Mononuclear cell (primary cell): ENCODE measurements around the gene ARID3C. TPM values are rescaled to one million over a fixed set of nuclear protein-coding genes. Genes with fewer than 3 reads are reported as not detected.

Experiments used
- H3K27me3 ChIP-seq: 2 replicates; pipeline ENCODE4 v1.6.0; 2011; ENCODE audit warnings: low read length, control low read depth; ENCODE audit not compliant: insufficient read depth
- H3K4me1 ChIP-seq: 2 replicates; pipeline ENCODE4 v1.5.1; 2011; ENCODE audit warnings: mild to moderate bottlenecking, low read length, control low read depth; ENCODE audit not compliant: insufficient read depth
- H3K4me3 ChIP-seq: 2 replicates; pipeline ENCODE4 v1.5.1; 2011; ENCODE audit warnings: mild to moderate bottlenecking, low read length, moderate library complexity
- H3K9me3 ChIP-seq: 2 replicates; pipeline ENCODE4 v1.5.1; 2011; ENCODE audit warnings: low read depth, mild to moderate bottlenecking, control low read depth, low read length
- total RNA-seq: library from RNA; depleted of rRNA; stranded (reverse); fragments of >200 nt; gene quantifications from one replicate; pipeline ENCODE4 v1.2.3, GENCODE V29; 2012

Gene ARID3C
- total RNA-seq, 1 donor, result not detected

GRCh38 chr9:34658461-34658860 is 29.6 kb upstream of the ARID3C start:
- peaks cover 17% of the 10 kb centered on the region for H3K4me1 ChIP-seq
- H3K9me3 ChIP-seq, result no peaks in the 10 kb centered on the region
- H3K27me3 ChIP-seq, result no peaks in the 10 kb centered on the region
- H3K4me3 ChIP-seq, result no peak overlapping the region

GRCh38 chr9:34656992-34657391 is 28.1 kb upstream of the ARID3C start:
- Histone ChIP-seq H3K4me1 (peaks cover 9% of the 10 kb centered on the region), H3K9me3 (no peaks in the 10 kb centered on the region), H3K27me3 (no peaks in the 10 kb centered on the region), H3K4me3 (no peak overlapping the region)

- H3K4me1 ChIP-seq, result peaks cover 10% of the 10 kb centered on the region
- no peaks in the 10 kb centered on the region for H3K27me3 ChIP-seq
- H3K9me3 ChIP-seq, result no peaks in the 10 kb centered on the region
- H3K4me3 ChIP-seq, result no peak overlapping the region
These were observed 26.5 kb upstream of the ARID3C start for GRCh38 chr9:34655394-34655793.

DNA sequence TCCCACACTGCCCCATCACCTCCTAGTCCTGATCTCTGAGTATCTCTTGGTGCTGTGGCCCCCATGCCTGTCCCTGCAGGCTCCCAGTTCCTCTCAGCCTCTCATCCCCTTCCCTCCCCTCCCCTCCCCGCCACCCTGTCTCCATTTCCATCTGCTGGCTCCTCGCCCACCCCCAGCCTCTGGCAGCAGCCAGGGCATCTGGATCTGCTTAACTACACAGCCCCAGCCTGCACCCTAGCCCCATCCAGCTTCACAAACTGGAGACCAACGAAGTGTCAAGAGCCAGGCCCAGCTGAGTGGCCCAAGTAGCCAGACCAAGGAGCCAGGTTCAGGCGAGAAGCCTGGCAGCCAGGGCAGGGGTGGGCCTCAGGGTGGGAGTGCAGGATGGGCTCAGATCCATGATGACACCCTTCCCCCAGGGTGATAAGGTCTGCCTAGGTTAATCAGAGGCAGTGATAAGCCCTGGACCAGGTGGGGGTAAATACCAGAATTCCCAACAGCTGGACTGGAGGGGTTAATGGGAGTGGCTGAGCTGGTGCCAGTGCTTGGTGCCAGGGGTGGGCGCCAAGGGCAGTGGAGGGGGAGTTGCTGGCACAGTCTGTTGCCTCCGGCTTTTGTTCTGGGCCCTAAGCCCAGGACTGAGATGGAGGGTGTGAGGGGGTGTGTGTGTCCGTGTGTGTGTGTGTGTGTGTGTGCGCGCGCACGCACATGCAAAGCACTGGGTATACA is 25.6 kb upstream of the ARID3C start:
- Histone ChIP-seq H3K4me3 (no peak overlapping the region), H3K27me3 (no peaks in the 10 kb centered on the region), H3K9me3 (no peaks in the 10 kb centered on the region)

GRCh38 chr9:34653151-34654072 is 24.5 kb upstream of the ARID3C start:
- Histone ChIP-seq H3K4me3 (no peak overlapping the region), H3K4me1 (peaks cover 16% of the 10 kb centered on the region), H3K27me3 (no peaks in the 10 kb centered on the region), H3K9me3 (no peaks in the 10 kb centered on the region)

More for the DNA sequence above, 25.6 kb upstream of the ARID3C start:
- H3K4me1 ChIP-seq, result peaks cover 10% of the 10 kb centered on the region

GRCh38 chr9:34652602-34653000 is 23.7 kb upstream of the ARID3C start:
- no peaks in the 10 kb centered on the region for H3K9me3 ChIP-seq

DNA sequence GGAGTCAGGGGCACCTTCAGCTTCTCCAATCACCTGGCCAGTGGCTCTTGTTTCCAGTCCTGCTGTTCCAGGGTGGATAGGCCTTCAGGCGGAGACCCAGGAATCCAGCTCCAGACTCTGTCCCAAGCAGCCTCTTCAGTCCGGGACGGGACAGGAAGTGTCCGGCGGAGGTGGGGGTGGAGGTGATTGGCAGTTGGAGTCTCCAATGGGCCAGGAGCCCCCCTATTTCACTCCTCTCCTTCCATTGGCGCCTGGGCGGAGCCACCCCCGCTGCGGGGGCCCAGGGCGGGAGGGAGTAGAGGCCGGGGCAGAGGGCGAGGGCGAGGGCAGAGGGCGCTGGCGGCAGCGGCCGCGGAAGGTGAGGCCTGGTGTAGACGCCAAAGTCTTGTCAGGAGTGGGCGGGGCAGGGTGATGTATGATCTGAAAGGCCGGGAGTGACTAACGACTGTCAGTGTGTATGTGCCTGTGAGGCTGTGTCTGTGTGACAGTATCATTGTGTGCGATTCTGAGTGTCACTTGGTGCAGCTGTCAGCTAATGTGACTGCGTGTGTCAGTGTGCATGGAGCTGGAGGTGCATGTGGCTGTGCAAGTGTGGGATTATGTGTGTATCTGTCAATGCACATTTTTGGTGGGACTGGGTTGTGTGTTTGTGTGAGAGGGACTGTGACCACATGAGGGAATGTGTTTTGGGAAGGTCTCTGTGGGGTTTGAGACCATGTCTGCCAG is 23.2 kb upstream of the ARID3C start, which contains the start of gene IL11RA:
Gene IL11RA (plus strand): TSS at position 310 of the 726 bp plus-strand sequence. CDS start 3,033 bp downstream, outside the sequence.
- H3K27me3 ChIP-seq, result no peaks in the 10 kb centered on the region
- H3K4me3 ChIP-seq, result no peak within 1 kb of the TSS
- peaks cover 30% of the 10 kb centered on the region for H3K4me1 ChIP-seq
- no peaks in the 10 kb centered on the region for H3K9me3 ChIP-seq

More at GRCh38 chr9:34652602-34653000, 23.7 kb upstream of the ARID3C start:
- H3K27me3 ChIP-seq, result no peaks in the 10 kb centered on the region
- H3K4me3 ChIP-seq, result no peak overlapping the region
- peaks cover 24% of the 10 kb centered on the region for H3K4me1 ChIP-seq

- Histone ChIP-seq H3K9me3 (no peaks in the 10 kb centered on the region), H3K4me3 (no peak overlapping the region), H3K4me1 (peaks cover 31% of the 10 kb centered on the region), H3K27me3 (no peaks in the 10 kb centered on the region)
These were observed 22.5 kb upstream of the ARID3C start for GRCh38 chr9:34651321-34651720.

- Histone ChIP-seq H3K4me3 (no peak overlapping the region), H3K27me3 (no peaks in the 10 kb centered on the region), H3K9me3 (no peaks in the 10 kb centered on the region), H3K4me1 (peaks cover 36% of the 10 kb centered on the region)
These were observed 21.9 kb upstream of the ARID3C start for GRCh38 chr9:34650816-34651215.

DNA sequence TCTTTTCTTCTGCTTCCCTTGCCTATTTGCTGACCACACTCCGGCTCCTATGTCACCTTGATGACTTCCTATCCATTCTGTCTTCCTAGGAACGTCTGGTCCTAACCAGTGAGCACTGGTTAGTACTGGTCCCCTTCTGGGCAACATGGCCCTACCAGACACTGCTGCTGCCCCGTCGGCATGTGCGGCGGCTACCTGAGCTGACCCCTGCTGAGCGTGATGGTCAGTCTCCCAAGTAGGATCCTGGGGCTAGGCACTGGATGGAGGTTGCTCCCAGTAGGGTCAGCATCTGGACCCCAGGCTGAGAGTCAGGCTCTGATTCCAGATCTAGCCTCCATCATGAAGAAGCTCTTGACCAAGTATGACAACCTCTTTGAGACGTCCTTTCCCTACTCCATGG is 19.8 kb upstream of the ARID3C start:
- Histone ChIP-seq H3K9me3 (no peaks in the 10 kb centered on the region), H3K27me3 (no peaks in the 10 kb centered on the region), H3K4me3 (no peak overlapping the region), H3K4me1 (peaks cover 36% of the 10 kb centered on the region)

DNA sequence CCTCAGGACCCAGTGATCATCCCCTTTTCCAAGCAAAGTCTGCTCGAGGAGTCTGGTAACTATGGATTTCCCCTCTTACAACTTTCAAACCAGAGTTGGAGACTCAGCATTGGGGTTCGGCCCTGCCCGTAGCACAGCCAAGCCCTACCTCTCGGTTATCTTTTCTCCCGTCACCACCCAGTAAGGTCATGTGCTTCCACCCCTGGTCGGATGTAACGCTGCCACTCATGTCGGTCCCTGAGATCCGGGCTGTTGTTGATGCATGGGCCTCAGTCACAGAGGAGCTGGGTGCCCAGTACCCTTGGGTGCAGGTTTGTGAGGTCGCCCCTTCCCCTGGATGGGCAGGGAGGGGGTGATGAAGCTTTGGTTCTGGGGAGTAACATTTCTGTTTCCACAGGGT is 18.8 kb upstream of the ARID3C start:
- Histone ChIP-seq H3K9me3 (no peaks in the 10 kb centered on the region), H3K4me1 (peaks cover 36% of the 10 kb centered on the region), H3K4me3 (peak overlapping the region; percentile 71), H3K27me3 (no peaks in the 10 kb centered on the region)

DNA sequence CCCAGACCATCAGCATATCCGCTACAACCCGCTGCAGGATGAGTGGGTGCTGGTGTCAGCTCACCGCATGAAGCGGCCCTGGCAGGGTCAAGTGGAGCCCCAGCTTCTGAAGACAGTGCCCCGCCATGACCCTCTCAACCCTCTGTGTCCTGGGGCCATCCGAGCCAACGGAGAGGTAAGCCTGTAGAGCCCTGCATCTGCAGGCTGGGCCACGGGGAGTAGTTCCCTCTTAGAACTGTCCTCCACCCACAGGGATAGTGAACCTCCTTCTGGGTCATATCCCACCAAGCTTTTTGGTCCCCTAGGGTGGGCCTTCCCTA is 18.2 kb upstream of the ARID3C start:
- peak overlapping the region; percentile 71 for H3K4me3 ChIP-seq

DNA sequence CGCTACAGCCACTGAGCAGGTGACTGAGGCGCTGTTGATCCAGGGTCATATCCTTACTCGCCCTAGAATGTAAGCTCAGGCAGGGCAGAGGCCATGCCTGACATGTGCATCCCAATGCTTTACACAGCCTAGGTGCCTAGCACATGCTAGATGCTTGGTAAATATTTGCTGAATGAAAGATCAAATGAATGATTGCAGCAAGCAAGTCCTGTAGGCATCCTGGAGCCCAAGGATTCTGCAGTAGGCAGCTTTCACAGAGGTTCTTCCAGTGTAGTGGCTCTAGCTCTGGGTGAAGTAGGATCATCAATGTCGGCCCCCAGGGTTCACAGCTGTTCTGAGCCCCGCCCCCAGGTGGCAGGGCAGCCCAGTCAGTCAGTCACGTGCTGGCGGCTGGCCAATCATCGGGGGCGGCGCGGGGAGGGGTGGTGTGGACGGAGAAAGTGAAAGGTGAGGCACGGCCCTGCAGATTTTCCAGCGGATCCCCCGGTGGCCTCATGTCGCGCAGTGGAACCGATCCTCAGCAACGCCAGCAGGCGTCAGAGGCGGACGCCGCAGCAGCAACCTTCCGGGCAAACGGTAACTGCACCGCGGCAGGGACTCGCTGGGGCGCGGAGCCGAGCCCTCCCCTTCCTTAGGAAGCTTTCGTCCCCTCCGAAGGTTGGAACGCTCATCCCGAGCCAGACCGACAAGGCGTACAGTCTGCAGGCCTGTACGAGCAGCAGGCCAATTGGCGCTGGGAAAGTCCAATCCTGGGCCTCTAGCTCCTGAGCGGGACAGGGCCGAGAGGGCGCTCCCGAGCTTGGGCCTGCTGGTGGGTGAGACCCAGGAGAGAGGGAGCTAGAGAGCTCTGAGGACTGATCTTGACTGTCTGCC is 17.6 kb upstream of the ARID3C start, which contains the start of gene GALT:
Gene GALT (plus strand): TSS at position 465 of the 873 bp plus-strand sequence. CDS start 30 bp downstream, at position 495.
- H3K9me3 ChIP-seq, result no peaks in the 10 kb centered on the region
- H3K27me3 ChIP-seq, result no peaks in the 10 kb centered on the region
- H3K4me1 ChIP-seq, result peaks cover 29% of the 10 kb centered on the region
- peak within 1 kb of the TSS; percentile 71 for H3K4me3 ChIP-seq

More for the DNA sequence above, 18.2 kb upstream of the ARID3C start:
- H3K9me3 ChIP-seq, result no peaks in the 10 kb centered on the region
- H3K27me3 ChIP-seq, result no peaks in the 10 kb centered on the region
- peaks cover 30% of the 10 kb centered on the region for H3K4me1 ChIP-seq

- H3K4me3 ChIP-seq, result no peak overlapping the region
- H3K4me1 ChIP-seq, result peaks cover 32% of the 10 kb centered on the region
- H3K9me3 ChIP-seq, result no peaks in the 10 kb centered on the region
- H3K27me3 ChIP-seq, result no peaks in the 10 kb centered on the region
These were observed 16.0 kb upstream of the ARID3C start for GRCh38 chr9:34644766-34645314.
